ENCODE measurements around the gene SOX21. TPM values are rescaled to one million over a fixed set of nuclear protein-coding genes. Genes with fewer than 3 reads are reported as not detected.

SOX21 gene
- total RNA-seq, 3 donors from 2014 or later, result not detected

- intact Hi-C loops (cut with DNase I, micrococcal nuclease), result no loop called here
- Histone ChIP-seq H3K4me1 (ENCODE audit: low read depth) (no peaks in the 10 kb centered on the region), H3K36me3 (ENCODE audit: low read depth) (no peaks in the 10 kb centered on the region), H3K4me3 (no peak overlapping the region), H3K9me3 (no peaks in the 10 kb centered on the region)
- DNase-seq, result no peak
- ATAC-seq, result no peak
- TF ChIP-seq CTCF (IDR thresholded peaks at IDR 0.05), result no peak
These were observed 9.1 kb downstream of the SOX21 start for GRCh38 chr13:94703271-94703670.

- DNase-seq, result no peak
- intact Hi-C loops (cut with DNase I, micrococcal nuclease), result no loop called here
- ATAC-seq, result no peak
- Histone ChIP-seq H3K9me3 (no peaks in the 10 kb centered on the region), H3K4me1 (ENCODE audit: low read depth) (no peaks in the 10 kb centered on the region), H3K36me3 (ENCODE audit: low read depth) (no peaks in the 10 kb centered on the region), H3K4me3 (no peak overlapping the region)
- TF ChIP-seq CTCF (IDR thresholded peaks at IDR 0.05), result no peak
These were observed 9.9 kb downstream of the SOX21 start for GRCh38 chr13:94702181-94703041.

- no peak for ATAC-seq
These were observed 10.8 kb downstream of the SOX21 start for GRCh38 chr13:94701313-94702180.

GRCh38 chr13:94700536-94700935 lies 11.8 kb downstream of the SOX21 start:
- Histone ChIP-seq H3K36me3 (ENCODE audit: low read depth) (no peaks in the 10 kb centered on the region), H3K9me3 (no peaks in the 10 kb centered on the region), H3K4me3 (no peak overlapping the region), H3K4me1 (ENCODE audit: low read depth) (no peaks in the 10 kb centered on the region)
- TF ChIP-seq CTCF (IDR thresholded peaks at IDR 0.05), result no peak
- intact Hi-C loops (cut with DNase I, micrococcal nuclease), result no loop called here
- no peak for DNase-seq
- no peak for ATAC-seq

More at GRCh38 chr13:94701313-94702180, 10.8 kb downstream of the SOX21 start:
- no peak for DNase-seq
- no peak for TF ChIP-seq CTCF (IDR thresholded peaks at IDR 0.05)
- Histone ChIP-seq H3K9me3 (no peaks in the 10 kb centered on the region), H3K4me3 (no peak overlapping the region), H3K4me1 (ENCODE audit: low read depth) (no peaks in the 10 kb centered on the region), H3K36me3 (ENCODE audit: low read depth) (no peaks in the 10 kb centered on the region)
- intact Hi-C loops (cut with DNase I, micrococcal nuclease), result no loop called here

GRCh38 chr13:94700051-94700535 lies 12.3 kb downstream of the SOX21 start:
- H3K4me3 ChIP-seq, result no peak overlapping the region
- H3K4me1 ChIP-seq (ENCODE audit: low read depth), result no peaks in the 10 kb centered on the region
- H3K9me3 ChIP-seq, result no peaks in the 10 kb centered on the region
- no peak for TF ChIP-seq CTCF (IDR thresholded peaks at IDR 0.05)
- ATAC-seq (no peak), DNase-seq (no peak)
- intact Hi-C loops (cut with DNase I, micrococcal nuclease), result no loop called here
- H3K36me3 ChIP-seq (ENCODE audit: low read depth), result no peaks in the 10 kb centered on the region

All from mucosa of descending colon (tissue), 3 donors.